Keratinocyte (primary cell): Measurements from ENCODE around the gene NPFFR1. TPM values are rescaled to one million over a fixed set of nuclear protein-coding genes. Genes with fewer than 3 reads are reported as not detected.

Experiments
- DNase-seq: peaks from one replicate; pipeline ENCODE4 v3.0.0-alpha.2; 2011; ENCODE audit warnings: low read depth, missing footprints, low spot score
- FAIRE-seq: peaks from 2 replicates; lab custom pipeline; 2011; peaks lifted over from hg19 to GRCh38; lab: Jason Lieb, UNC
- H2AFZ ChIP-seq: 2 replicates; pipeline ENCODE4 v1.6.0; 2012; ENCODE audit warnings: low read length, control low read depth, inconsistent platforms; ENCODE audit not compliant: control insufficient read depth
- H3K27ac ChIP-seq: 2 replicates; pipeline ENCODE4 v1.5.1; 2011; ENCODE audit warnings: low read length; ENCODE audit not compliant: control insufficient read depth, insufficient read depth
- H3K27me3 ChIP-seq: 3 replicates; pipeline ENCODE4 v1.6.0; 2011; ENCODE audit warnings: low read length; ENCODE audit not compliant: control insufficient read depth, insufficient read depth; ENCODE audit errors: extremely low read depth
- H3K36me3 ChIP-seq, 2 experiments: 2 replicates in 1 of 2; 3 replicates in 1 of 2; pipeline ENCODE4 v1.5.1; 2011; ENCODE audit warnings: low read length in 2 of 2, mild to moderate bottlenecking in 1 of 2; ENCODE audit not compliant: control insufficient read depth in 2 of 2, insufficient read depth in 2 of 2; ENCODE audit errors: extremely low read depth in 1 of 2
- H3K4me1 ChIP-seq: 3 replicates; pipeline ENCODE4 v1.5.1; 2011; ENCODE audit warnings: low read length; ENCODE audit not compliant: control insufficient read depth, insufficient read depth; ENCODE audit errors: extremely low read depth
- H3K4me2 ChIP-seq: 3 replicates; pipeline ENCODE4 v1.6.0; 2011; ENCODE audit warnings: low read depth, low read length; ENCODE audit not compliant: control insufficient read depth, insufficient read depth; ENCODE audit errors: extremely low read depth
- H3K4me3 ChIP-seq, 3 experiments: fragments of 200-600 bp in 1 of 3; sonication (generic) in 1 of 3; 2 replicates in 2 of 3; 3 replicates in 1 of 3; pipeline ENCODE4 v1.5.1; 2011 to 2016; ENCODE audit warnings: low read length in 3 of 3, mild to moderate bottlenecking in 3 of 3, control low read depth in 2 of 3, inconsistent platforms in 1 of 3, low read depth in 1 of 3, mixed read lengths in 1 of 3, mixed run types in 1 of 3, moderate library complexity in 1 of 3; ENCODE audit not compliant: control insufficient read depth in 2 of 3, insufficient read depth in 2 of 3; ENCODE audit errors: extremely low read depth in 1 of 3
- H3K79me2 ChIP-seq: 2 replicates; pipeline ENCODE4 v1.6.0; 2012; ENCODE audit warnings: low read length; ENCODE audit not compliant: control insufficient read depth, insufficient read depth
- H3K9ac ChIP-seq: 3 replicates; pipeline ENCODE4 v1.6.0; 2011; ENCODE audit warnings: low read length; ENCODE audit not compliant: control insufficient read depth, insufficient read depth; ENCODE audit errors: extremely low read depth
- H3K9me1 ChIP-seq: 3 replicates; pipeline ENCODE4 v1.6.0; 2011; ENCODE audit warnings: low read length; ENCODE audit not compliant: control insufficient read depth, insufficient read depth; ENCODE audit errors: extremely low read depth
- H3K9me3 ChIP-seq: 2 replicates; pipeline ENCODE4 v1.5.1; 2012; ENCODE audit warnings: low read depth, low read length; ENCODE audit not compliant: control insufficient read depth
- H4K20me1 ChIP-seq: 3 replicates; pipeline ENCODE4 v1.6.0; 2011; ENCODE audit warnings: low read length; ENCODE audit not compliant: control insufficient read depth, insufficient read depth; ENCODE audit errors: extremely low read depth
- EZH2 ChIP-seq: IDR thresholded peaks from one replicate; pipeline ENCODE4 v1.6.1; 2012; ENCODE audit warnings: inconsistent platforms, mild to moderate bottlenecking, low read length, moderate library complexity
- dilution Hi-C: fragments of 300-500 bp; cut with MboI; formaldehyde crosslinking; loops from one replicate; pipeline ENCODE4 v1.7.0; 2020; ENCODE audit warnings: low sequenced_read_pairs; ENCODE audit not compliant: extremely low pct_ligation_motif_present
- polyA plus RNA-seq, 5 experiments: library from polyadenylated mRNA; depleted of rRNA in 3 of 5; stranded (reverse) in 3 of 5; stranded (forward) in 1 of 5; unstranded in 1 of 5; fragments of >200 nt; gene quantifications; 1 replicate in 1 of 5; 2 replicates in 3 of 5; 3 replicates in 1 of 5; pipeline versions ENCODE4 v1.2.1 to v1.2.3, GENCODE V29; 2011 to 2012; ENCODE audit warnings: missing spikeins in 2 of 5, low read depth in 1 of 5, low replicate concordance in 1 of 5
- TF ChIP-seq, protein P1 (sequence below), 3 experiments: IDR thresholded peaks in 1 of 3; conservative IDR thresholded peaks in 1 of 3; optimal IDR thresholded peaks in 1 of 3; 2 replicates in 2 of 3; 3 replicates in 1 of 3; pipeline versions ENCODE3 to v1.5.1; 2011; ENCODE audit warnings: low read length in 3 of 3, mild to moderate bottlenecking in 3 of 3, moderate library complexity in 2 of 3, control low read depth in 1 of 3, inconsistent platforms in 1 of 3; ENCODE audit not compliant: insufficient read depth in 2 of 3; ENCODE audit errors: extremely low read depth in 1 of 3

NPFFR1 gene
- polyA plus RNA-seq, 1 donor (not counting 4 experiments of a cell fraction or from before 2014, with no cell fraction given), result not detected

DNA sequence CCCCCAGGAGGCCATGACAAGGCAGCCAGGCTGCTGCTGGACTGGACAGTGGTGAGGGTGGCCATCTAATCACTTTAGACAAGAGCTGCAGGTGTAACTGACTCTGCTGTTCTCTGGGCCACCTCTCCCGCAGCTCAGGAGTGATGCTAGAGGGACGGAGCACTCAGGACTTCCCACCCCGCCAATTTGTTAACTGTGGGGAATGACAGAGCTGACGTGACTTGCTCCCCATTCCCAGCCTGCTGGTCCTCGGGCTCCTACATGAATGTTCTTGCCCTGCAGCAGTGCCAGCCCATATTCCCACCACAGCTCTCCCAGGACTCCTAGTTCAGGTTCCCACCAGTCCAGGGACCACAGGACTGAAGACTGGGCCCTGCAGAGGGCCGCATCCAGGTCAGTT is 16.7 kb upstream of the NPFFR1 start:
- Histone ChIP-seq H3K4me1 (peaks cover 15% of the 10 kb centered on the region), H3K9me1 (no peaks in the 10 kb centered on the region), H3K9me3 (no peaks in the 10 kb centered on the region), H3K79me2 (no peaks in the 10 kb centered on the region), H3K9ac (no peak overlapping the region), H3K36me3 (no peaks in the 10 kb centered on the region), H3K4me3 (no peak overlapping the region), H3K27ac (no peak overlapping the region), H4K20me1 (no peaks in the 10 kb centered on the region), H3K27me3 (no peaks in the 10 kb centered on the region), H3K4me2 (no peak overlapping the region), H2AFZ (no peak overlapping the region)
- TF ChIP-seq EZH2, result no peak
- TF ChIP-seq, protein P1, sequence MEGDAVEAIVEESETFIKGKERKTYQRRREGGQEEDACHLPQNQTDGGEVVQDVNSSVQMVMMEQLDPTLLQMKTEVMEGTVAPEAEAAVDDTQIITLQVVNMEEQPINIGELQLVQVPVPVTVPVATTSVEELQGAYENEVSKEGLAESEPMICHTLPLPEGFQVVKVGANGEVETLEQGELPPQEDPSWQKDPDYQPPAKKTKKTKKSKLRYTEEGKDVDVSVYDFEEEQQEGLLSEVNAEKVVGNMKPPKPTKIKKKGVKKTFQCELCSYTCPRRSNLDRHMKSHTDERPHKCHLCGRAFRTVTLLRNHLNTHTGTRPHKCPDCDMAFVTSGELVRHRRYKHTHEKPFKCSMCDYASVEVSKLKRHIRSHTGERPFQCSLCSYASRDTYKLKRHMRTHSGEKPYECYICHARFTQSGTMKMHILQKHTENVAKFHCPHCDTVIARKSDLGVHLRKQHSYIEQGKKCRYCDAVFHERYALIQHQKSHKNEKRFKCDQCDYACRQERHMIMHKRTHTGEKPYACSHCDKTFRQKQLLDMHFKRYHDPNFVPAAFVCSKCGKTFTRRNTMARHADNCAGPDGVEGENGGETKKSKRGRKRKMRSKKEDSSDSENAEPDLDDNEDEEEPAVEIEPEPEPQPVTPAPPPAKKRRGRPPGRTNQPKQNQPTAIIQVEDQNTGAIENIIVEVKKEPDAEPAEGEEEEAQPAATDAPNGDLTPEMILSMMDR (optimal IDR thresholded peaks at IDR 0.05 in 1 of 3, IDR thresholded peaks at IDR 0.05 in 1 of 3, conservative IDR thresholded peaks at IDR 0.05 in 1 of 3; ENCODE audit: extremely low read depth in 1 of 3, insufficient read depth in 2 of 3, low read length in 3 of 3), result no peak
- DNase-seq, result no peak
- dilution Hi-C loops, result no loop called here
- FAIRE-seq, result no peak

DNA sequence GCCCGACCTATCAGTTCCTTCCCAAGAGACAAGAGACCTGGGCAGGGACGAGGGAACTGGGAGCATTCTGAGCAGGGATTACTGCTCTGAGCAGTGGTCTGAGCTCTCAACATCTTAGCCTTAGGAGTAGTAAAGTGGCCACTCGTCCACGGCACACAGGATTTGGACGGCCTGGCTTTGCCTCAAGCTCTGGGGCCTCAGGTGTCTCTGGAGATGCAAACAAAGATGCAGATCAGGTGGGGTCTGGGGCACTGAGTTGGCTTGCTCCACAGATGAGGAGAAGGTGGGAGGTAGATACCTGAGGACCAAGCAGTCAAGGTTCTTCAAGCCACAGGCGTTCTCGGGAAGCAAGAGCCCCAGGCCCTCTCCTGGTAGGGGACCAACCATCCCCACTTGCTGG is 16.1 kb upstream of the NPFFR1 start:
- no peaks in the 10 kb centered on the region for H4K20me1 ChIP-seq
- H3K9me1 ChIP-seq, result no peaks in the 10 kb centered on the region
- H3K4me2 ChIP-seq, result no peak overlapping the region
- DNase-seq (no peak), FAIRE-seq (no peak)
- H3K9me3 ChIP-seq, result no peaks in the 10 kb centered on the region
- H3K79me2 ChIP-seq, result no peaks in the 10 kb centered on the region
- H3K27me3 ChIP-seq, result no peaks in the 10 kb centered on the region
- no peak overlapping the region for H3K9ac ChIP-seq
- no peaks in the 10 kb centered on the region for H3K36me3 ChIP-seq
- dilution Hi-C loops, result no loop called here
- TF ChIP-seq, protein P1 (optimal IDR thresholded peaks at IDR 0.05 in 1 of 3, IDR thresholded peaks at IDR 0.05 in 1 of 3, conservative IDR thresholded peaks at IDR 0.05 in 1 of 3; ENCODE audit: extremely low read depth in 1 of 3, insufficient read depth in 2 of 3, low read length in 3 of 3), result no peak
- TF ChIP-seq EZH2, result no peak
- H3K4me3 ChIP-seq, result no peak overlapping the region
- H3K27ac ChIP-seq, result no peak overlapping the region
- peaks cover 15% of the 10 kb centered on the region for H3K4me1 ChIP-seq
- H2AFZ ChIP-seq, result no peak overlapping the region
